HEK293 (cell line): ENCODE results near the gene METTL26.

Source experiments
- BCL11A ChIP-seq: fragments of 450-650 bp; formaldehyde crosslinking; IDR thresholded peaks from 2 replicates; pipeline ENCODE4 v1.5.1; 2016; ENCODE audit warnings: low read depth, missing biosample characterization, missing genetic modification characterization
- IKZF3 ChIP-seq: fragments of 450-650 bp; IDR thresholded peaks from 2 replicates; pipeline ENCODE4 v1.5.0; 2018; ENCODE audit warnings: missing biosample characterization, mild to moderate bottlenecking, missing genetic modification characterization, moderate library complexity
- TCF7L2 ChIP-seq: IDR thresholded peaks from 2 replicates; pipeline ENCODE4 v1.6.1; 2011; ENCODE audit warnings: low read depth, mild to moderate bottlenecking, inconsistent platforms, low read length, moderate library complexity, borderline replicate concordance
- YY1 ChIP-seq: fragments of 450-650 bp; formaldehyde crosslinking; IDR thresholded peaks from 2 replicates; pipeline ENCODE4 v1.5.1; 2018; ENCODE audit warnings: missing biosample characterization, missing genetic modification characterization
- ZBTB8A ChIP-seq: fragments of 450-650 bp; formaldehyde crosslinking; IDR thresholded peaks from 2 replicates; pipeline ENCODE4 v1.5.1; 2016; ENCODE audit warnings: missing biosample characterization, missing genetic modification characterization
- ZNF274 ChIP-seq, 2 experiments: fragments of 200-500 bp in 1 of 2; fragments of 450-650 bp in 1 of 2; sonication (Bioruptor generic) in 1 of 2; formaldehyde crosslinking in 1 of 2; IDR thresholded peaks; 2 replicates each; pipeline versions ENCODE4 v1.5.1 to v1.6.1; 2014 to 2016; ENCODE audit warnings: borderline replicate concordance in 1 of 2, inconsistent platforms in 1 of 2, low read length in 1 of 2, missing biosample characterization in 1 of 2, missing genetic modification characterization in 1 of 2
- ZNF335 ChIP-seq: fragments of 450-650 bp; formaldehyde crosslinking; conservative IDR thresholded peaks from 2 replicates; pipeline ENCODE4 v1.5.1; 2016; ENCODE audit warnings: missing biosample characterization, missing genetic modification characterization
- ZNF701 ChIP-seq: fragments of 450-650 bp; formaldehyde crosslinking; IDR thresholded peaks from 2 replicates; pipeline ENCODE4 v1.5.1; 2016; ENCODE audit warnings: missing biosample characterization, missing genetic modification characterization
- TF ChIP-seq, protein P1 (sequence below): fragments of 450-650 bp; formaldehyde crosslinking; IDR thresholded peaks from 2 replicates; pipeline ENCODE4 v1.5.1; 2016; ENCODE audit warnings: missing biosample characterization, missing genetic modification characterization
- TF ChIP-seq, protein P2 (sequence below): fragments of 450-650 bp; formaldehyde crosslinking; IDR thresholded peaks from 2 replicates; pipeline ENCODE4 v1.5.1; 2016; ENCODE audit warnings: missing biosample characterization, missing genetic modification characterization
- TF ChIP-seq, protein P3 (sequence below): fragments of 450-650 bp; formaldehyde crosslinking; IDR thresholded peaks from 2 replicates; pipeline ENCODE4 v1.5.1; 2016; ENCODE audit warnings: missing biosample characterization, missing genetic modification characterization, borderline replicate concordance
- TF ChIP-seq, protein P4 (sequence below): fragments of 450-650 bp; formaldehyde crosslinking; IDR thresholded peaks from 2 replicates; pipeline ENCODE4 v1.5.1; 2016; ENCODE audit warnings: missing biosample characterization, missing genetic modification characterization

DNA sequence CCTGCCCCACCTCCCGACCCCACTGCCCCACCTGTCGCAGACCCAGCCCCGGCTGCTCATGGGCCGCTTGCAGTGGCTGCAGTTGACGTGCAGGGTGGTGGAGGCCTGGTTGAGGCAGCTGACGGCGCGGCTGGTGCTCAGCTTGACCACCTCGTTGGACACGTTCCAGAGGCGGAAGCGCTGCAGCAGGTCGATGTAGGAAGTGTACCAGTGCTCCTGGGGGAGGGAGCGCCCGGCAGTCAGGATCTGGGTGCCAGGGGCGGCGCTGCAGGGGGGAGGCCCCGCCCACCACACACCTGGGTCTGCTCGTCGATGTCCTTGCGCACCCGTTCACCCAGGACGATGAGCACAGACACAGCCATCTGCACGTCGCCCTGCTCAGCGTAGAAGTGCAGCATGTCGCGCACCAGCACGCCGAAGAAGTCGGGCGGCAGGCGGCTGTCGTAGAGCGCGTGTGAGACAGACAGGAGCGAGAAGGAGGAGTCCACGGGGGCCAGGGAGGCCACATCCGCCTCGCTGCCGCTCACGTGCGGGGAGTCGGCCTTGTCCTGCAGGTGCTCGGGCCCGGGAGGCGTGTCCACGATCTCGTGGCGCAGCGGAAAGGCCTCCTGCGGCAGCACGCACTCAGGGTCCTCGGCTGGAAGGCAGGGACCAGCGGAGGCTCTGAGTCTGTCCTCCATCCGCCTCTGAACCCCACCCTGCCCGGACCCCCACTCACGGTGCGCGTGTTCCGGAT, 49.0 kb upstream of the METTL26 start:
- TF ChIP-seq ZBTB8A (no peak), ZNF335 (tag by site-specific recombination) (no peak), TCF7L2 (no peak), ZNF701 (tag by site-specific recombination) (no peak), ZNF274 (IDR thresholded peaks at IDR 0.05; ENCODE audit: low read length) (no peak), ZNF274 (tag by site-specific recombination; IDR thresholded peaks at IDR 0.05; ENCODE audit: borderline replicate concordance) (no peak), IKZF3 (tag by site-specific recombination) (no peak), BCL11A (tag by site-specific recombination) (no peak), YY1 (no peak)
- TF ChIP-seq, protein P1, sequence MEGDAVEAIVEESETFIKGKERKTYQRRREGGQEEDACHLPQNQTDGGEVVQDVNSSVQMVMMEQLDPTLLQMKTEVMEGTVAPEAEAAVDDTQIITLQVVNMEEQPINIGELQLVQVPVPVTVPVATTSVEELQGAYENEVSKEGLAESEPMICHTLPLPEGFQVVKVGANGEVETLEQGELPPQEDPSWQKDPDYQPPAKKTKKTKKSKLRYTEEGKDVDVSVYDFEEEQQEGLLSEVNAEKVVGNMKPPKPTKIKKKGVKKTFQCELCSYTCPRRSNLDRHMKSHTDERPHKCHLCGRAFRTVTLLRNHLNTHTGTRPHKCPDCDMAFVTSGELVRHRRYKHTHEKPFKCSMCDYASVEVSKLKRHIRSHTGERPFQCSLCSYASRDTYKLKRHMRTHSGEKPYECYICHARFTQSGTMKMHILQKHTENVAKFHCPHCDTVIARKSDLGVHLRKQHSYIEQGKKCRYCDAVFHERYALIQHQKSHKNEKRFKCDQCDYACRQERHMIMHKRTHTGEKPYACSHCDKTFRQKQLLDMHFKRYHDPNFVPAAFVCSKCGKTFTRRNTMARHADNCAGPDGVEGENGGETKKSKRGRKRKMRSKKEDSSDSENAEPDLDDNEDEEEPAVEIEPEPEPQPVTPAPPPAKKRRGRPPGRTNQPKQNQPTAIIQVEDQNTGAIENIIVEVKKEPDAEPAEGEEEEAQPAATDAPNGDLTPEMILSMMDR = no peak
- TF ChIP-seq, protein P2, sequence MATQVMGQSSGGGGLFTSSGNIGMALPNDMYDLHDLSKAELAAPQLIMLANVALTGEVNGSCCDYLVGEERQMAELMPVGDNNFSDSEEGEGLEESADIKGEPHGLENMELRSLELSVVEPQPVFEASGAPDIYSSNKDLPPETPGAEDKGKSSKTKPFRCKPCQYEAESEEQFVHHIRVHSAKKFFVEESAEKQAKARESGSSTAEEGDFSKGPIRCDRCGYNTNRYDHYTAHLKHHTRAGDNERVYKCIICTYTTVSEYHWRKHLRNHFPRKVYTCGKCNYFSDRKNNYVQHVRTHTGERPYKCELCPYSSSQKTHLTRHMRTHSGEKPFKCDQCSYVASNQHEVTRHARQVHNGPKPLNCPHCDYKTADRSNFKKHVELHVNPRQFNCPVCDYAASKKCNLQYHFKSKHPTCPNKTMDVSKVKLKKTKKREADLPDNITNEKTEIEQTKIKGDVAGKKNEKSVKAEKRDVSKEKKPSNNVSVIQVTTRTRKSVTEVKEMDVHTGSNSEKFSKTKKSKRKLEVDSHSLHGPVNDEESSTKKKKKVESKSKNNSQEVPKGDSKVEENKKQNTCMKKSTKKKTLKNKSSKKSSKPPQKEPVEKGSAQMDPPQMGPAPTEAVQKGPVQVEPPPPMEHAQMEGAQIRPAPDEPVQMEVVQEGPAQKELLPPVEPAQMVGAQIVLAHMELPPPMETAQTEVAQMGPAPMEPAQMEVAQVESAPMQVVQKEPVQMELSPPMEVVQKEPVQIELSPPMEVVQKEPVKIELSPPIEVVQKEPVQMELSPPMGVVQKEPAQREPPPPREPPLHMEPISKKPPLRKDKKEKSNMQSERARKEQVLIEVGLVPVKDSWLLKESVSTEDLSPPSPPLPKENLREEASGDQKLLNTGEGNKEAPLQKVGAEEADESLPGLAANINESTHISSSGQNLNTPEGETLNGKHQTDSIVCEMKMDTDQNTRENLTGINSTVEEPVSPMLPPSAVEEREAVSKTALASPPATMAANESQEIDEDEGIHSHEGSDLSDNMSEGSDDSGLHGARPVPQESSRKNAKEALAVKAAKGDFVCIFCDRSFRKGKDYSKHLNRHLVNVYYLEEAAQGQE (tag by site-specific recombination) = no peak
- TF ChIP-seq, protein P3, sequence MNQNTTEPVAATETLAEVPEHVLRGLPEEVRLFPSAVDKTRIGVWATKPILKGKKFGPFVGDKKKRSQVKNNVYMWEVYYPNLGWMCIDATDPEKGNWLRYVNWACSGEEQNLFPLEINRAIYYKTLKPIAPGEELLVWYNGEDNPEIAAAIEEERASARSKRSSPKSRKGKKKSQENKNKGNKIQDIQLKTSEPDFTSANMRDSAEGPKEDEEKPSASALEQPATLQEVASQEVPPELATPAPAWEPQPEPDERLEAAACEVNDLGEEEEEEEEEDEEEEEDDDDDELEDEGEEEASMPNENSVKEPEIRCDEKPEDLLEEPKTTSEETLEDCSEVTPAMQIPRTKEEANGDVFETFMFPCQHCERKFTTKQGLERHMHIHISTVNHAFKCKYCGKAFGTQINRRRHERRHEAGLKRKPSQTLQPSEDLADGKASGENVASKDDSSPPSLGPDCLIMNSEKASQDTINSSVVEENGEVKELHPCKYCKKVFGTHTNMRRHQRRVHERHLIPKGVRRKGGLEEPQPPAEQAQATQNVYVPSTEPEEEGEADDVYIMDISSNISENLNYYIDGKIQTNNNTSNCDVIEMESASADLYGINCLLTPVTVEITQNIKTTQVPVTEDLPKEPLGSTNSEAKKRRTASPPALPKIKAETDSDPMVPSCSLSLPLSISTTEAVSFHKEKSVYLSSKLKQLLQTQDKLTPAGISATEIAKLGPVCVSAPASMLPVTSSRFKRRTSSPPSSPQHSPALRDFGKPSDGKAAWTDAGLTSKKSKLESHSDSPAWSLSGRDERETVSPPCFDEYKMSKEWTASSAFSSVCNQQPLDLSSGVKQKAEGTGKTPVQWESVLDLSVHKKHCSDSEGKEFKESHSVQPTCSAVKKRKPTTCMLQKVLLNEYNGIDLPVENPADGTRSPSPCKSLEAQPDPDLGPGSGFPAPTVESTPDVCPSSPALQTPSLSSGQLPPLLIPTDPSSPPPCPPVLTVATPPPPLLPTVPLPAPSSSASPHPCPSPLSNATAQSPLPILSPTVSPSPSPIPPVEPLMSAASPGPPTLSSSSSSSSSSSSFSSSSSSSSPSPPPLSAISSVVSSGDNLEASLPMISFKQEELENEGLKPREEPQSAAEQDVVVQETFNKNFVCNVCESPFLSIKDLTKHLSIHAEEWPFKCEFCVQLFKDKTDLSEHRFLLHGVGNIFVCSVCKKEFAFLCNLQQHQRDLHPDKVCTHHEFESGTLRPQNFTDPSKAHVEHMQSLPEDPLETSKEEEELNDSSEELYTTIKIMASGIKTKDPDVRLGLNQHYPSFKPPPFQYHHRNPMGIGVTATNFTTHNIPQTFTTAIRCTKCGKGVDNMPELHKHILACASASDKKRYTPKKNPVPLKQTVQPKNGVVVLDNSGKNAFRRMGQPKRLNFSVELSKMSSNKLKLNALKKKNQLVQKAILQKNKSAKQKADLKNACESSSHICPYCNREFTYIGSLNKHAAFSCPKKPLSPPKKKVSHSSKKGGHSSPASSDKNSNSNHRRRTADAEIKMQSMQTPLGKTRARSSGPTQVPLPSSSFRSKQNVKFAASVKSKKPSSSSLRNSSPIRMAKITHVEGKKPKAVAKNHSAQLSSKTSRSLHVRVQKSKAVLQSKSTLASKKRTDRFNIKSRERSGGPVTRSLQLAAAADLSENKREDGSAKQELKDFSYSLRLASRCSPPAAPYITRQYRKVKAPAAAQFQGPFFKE = no peak
- TF ChIP-seq, protein P4, sequence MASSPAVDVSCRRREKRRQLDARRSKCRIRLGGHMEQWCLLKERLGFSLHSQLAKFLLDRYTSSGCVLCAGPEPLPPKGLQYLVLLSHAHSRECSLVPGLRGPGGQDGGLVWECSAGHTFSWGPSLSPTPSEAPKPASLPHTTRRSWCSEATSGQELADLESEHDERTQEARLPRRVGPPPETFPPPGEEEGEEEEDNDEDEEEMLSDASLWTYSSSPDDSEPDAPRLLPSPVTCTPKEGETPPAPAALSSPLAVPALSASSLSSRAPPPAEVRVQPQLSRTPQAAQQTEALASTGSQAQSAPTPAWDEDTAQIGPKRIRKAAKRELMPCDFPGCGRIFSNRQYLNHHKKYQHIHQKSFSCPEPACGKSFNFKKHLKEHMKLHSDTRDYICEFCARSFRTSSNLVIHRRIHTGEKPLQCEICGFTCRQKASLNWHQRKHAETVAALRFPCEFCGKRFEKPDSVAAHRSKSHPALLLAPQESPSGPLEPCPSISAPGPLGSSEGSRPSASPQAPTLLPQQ (tag by site-specific recombination) = no peak
